ENCODE results near the gene TFCP2L1.
A peak's percentile ranks its signal among the peaks of the same experiment; 100 is the strongest.

The TFCP2L1 gene

GRCh38 chr2:121194626-121195025, 90.4 kb downstream of the TFCP2L1 start:
- DNase-seq, result no peak

GRCh38 chr2:121193185-121193584, 91.8 kb downstream of the TFCP2L1 start:
- no peak for DNase-seq

- DNase-seq, result no peak
These were observed 92.4 kb downstream of the TFCP2L1 start for GRCh38 chr2:121192576-121192975.

- no peak for DNase-seq
These were observed 93.5 kb downstream of the TFCP2L1 start for GRCh38 chr2:121191191-121192170.

- no peak for DNase-seq
These were observed 95.2 kb downstream of the TFCP2L1 start for GRCh38 chr2:121189661-121190381.

GRCh38 chr2:121189011-121189410, 96.0 kb downstream of the TFCP2L1 start:
- DNase-seq, result peak in 1 of 5 donors; percentile 2

- no peak for DNase-seq
These were observed 97.0 kb downstream of the TFCP2L1 start for GRCh38 chr2:121187982-121188411.

GRCh38 chr2:121187351-121187981, 97.5 kb downstream of the TFCP2L1 start:
- no peak for DNase-seq

- no peak for DNase-seq
These were observed 98.7 kb downstream of the TFCP2L1 start for GRCh38 chr2:121186261-121186660.

GRCh38 chr2:121185571-121186074, 99.4 kb downstream of the TFCP2L1 start:
- no peak for DNase-seq

- DNase-seq, result no peak
These were observed 99.9 kb downstream of the TFCP2L1 start for GRCh38 chr2:121185111-121185510.

- no peak for DNase-seq
These were observed 100.6 kb downstream of the TFCP2L1 start for GRCh38 chr2:121184248-121184862.

GRCh38 chr2:121182520-121182919, 102.5 kb downstream of the TFCP2L1 start:
- DNase-seq, result no peak

- DNase-seq, result no peak
These were observed 105.5 kb downstream of the TFCP2L1 start for GRCh38 chr2:121179467-121179866.

GRCh38 chr2:121178730-121179129, 106.3 kb downstream of the TFCP2L1 start:
- DNase-seq, result no peak

GRCh38 chr2:121177896-121178295, 107.1 kb downstream of the TFCP2L1 start:
- DNase-seq, result no peak

- DNase-seq, result no peak
These were observed 109.7 kb downstream of the TFCP2L1 start for GRCh38 chr2:121175326-121175725.

- DNase-seq, result no peak
These were observed 111.2 kb downstream of the TFCP2L1 start for GRCh38 chr2:121173806-121174205.

GRCh38 chr2:121173112-121173511, 111.9 kb downstream of the TFCP2L1 start:
- no peak for DNase-seq

- DNase-seq, result no peak
These were observed 112.5 kb downstream of the TFCP2L1 start for GRCh38 chr2:121172456-121172855.

GRCh38 chr2:121171625-121172119, 113.3 kb downstream of the TFCP2L1 start:
- no peak for DNase-seq

GRCh38 chr2:121170577-121170976, 114.4 kb downstream of the TFCP2L1 start:
- no peak for DNase-seq
